HepG2 (cell line): ENCODE data around the gene GLIS2. TPM values are rescaled to one million over a fixed set of nuclear protein-coding genes. Genes with fewer than 3 reads are reported as not detected.

Experiments
- CAMTA2 ChIP-seq: sonication (generic); formaldehyde crosslinking; IDR thresholded peaks from 2 replicates; pipeline ENCODE4 v1.4.0; 2020; ENCODE audit warnings: mild to moderate bottlenecking, missing genetic modification reagents, borderline replicate concordance
- EEA1 ChIP-seq: sonication (generic); formaldehyde crosslinking; IDR thresholded peaks from 2 replicates; pipeline ENCODE4 v1.5.1; 2020; ENCODE audit warnings: mild to moderate bottlenecking, missing genetic modification reagents, borderline replicate concordance
- KDM4B ChIP-seq: sonication (generic); formaldehyde crosslinking; IDR thresholded peaks from 2 replicates; pipeline ENCODE4 v1.4.0; 2020; ENCODE audit warnings: missing genetic modification reagents
- KLF13 ChIP-seq: sonication (generic); formaldehyde crosslinking; IDR thresholded peaks from 2 replicates; pipeline ENCODE4 v1.4.0; 2020; ENCODE audit warnings: mild to moderate bottlenecking, missing genetic modification reagents
- TCF7 ChIP-seq: sonication (generic); IDR thresholded peaks from 2 replicates; pipeline ENCODE4 v1.6.1; 2016; ENCODE audit warnings: antibody characterized with exemption, low read depth
- THAP11 ChIP-seq: IDR thresholded peaks from 2 replicates; pipeline ENCODE4 v1.6.1; 2016; ENCODE audit warnings: missing biosample characterization, missing genetic modification reagents
- WIZ ChIP-seq: sonication (generic); formaldehyde crosslinking; IDR thresholded peaks from 2 replicates; pipeline ENCODE4 v1.5.1; 2020; ENCODE audit warnings: mild to moderate bottlenecking, missing genetic modification reagents
- ZEB1 ChIP-seq: IDR thresholded peaks from 2 replicates; pipeline ENCODE4 v1.6.1; 2012; ENCODE audit warnings: mild to moderate bottlenecking, low read depth, inconsistent platforms; ENCODE audit not compliant: insufficient replicate concordance
- ZFP82 ChIP-seq: sonication (generic); formaldehyde crosslinking; IDR thresholded peaks from 2 replicates; pipeline ENCODE4 v1.5.1; 2020; ENCODE audit warnings: mild to moderate bottlenecking, missing genetic modification reagents, borderline replicate concordance
- ZNF317 ChIP-seq: sonication (generic); formaldehyde crosslinking; IDR thresholded peaks from 2 replicates; pipeline ENCODE4 v1.5.0; 2020; ENCODE audit warnings: mild to moderate bottlenecking, missing genetic modification reagents
- ZNF543 ChIP-seq: sonication (generic); formaldehyde crosslinking; IDR thresholded peaks from 2 replicates; pipeline ENCODE4 v1.4.0; 2020; ENCODE audit warnings: mild to moderate bottlenecking, missing genetic modification reagents
- ZNF737 ChIP-seq: sonication (generic); formaldehyde crosslinking; IDR thresholded peaks from 2 replicates; pipeline ENCODE4 v1.5.0; 2020; ENCODE audit warnings: missing genetic modification reagents, mild to moderate bottlenecking, borderline replicate concordance
- ZNF75D ChIP-seq: sonication (generic); formaldehyde crosslinking; IDR thresholded peaks from 2 replicates; pipeline ENCODE4 v1.8.1; 2023; ENCODE audit warnings: missing genetic modification reagents, mild to moderate bottlenecking, borderline replicate concordance
- polyA plus RNA-seq, 8 experiments: library from polyadenylated mRNA; depleted of rRNA in 3 of 8; stranded (reverse) in 7 of 8; unstranded in 1 of 8; fragments of >200 nt; fragmentation: Illumina TruSeq in 4 of 8; extraction: Trizol in 4 of 8; gene quantifications; 2 replicates each; pipeline versions ENCODE4 v1.2.1 to v1.2.3, GENCODE V29; 2011 to 2016; ENCODE audit warnings: low read depth in 4 of 8, missing spikeins in 1 of 8, mixed read lengths in 1 of 8; ENCODE audit not compliant: insufficient read depth in 1 of 8
- total RNA-seq, 5 experiments: library from RNA; depleted of rRNA; stranded (reverse); fragments of >200 nt; fragmentation: Illumina TruSeq; extraction: Trizol; gene quantifications; 2 replicates each; pipeline ENCODE4 v1.2.3, GENCODE V29; 2016; ENCODE audit warnings: low read depth in 1 of 5
- TF ChIP-seq, protein P1 (sequence below): sonication (generic); formaldehyde crosslinking; IDR thresholded peaks from 2 replicates; pipeline ENCODE4 v1.4.0; 2020; ENCODE audit warnings: missing genetic modification reagents, borderline replicate concordance
- TF ChIP-seq, protein P2 (sequence below): IDR thresholded peaks from 2 replicates; pipeline ENCODE4 v1.6.1; 2016; ENCODE audit warnings: missing genetic modification reagents, missing compliant biosample characterization
- TF ChIP-seq, protein P3 (sequence below): sonication (generic); formaldehyde crosslinking; IDR thresholded peaks from 2 replicates; pipeline ENCODE4 v1.4.0; 2020; ENCODE audit warnings: mild to moderate bottlenecking, low read depth, missing genetic modification reagents
- TF ChIP-seq, protein P4 (sequence below): sonication (generic); formaldehyde crosslinking; IDR thresholded peaks from 2 replicates; pipeline ENCODE4 v1.5.1; 2020; ENCODE audit warnings: mild to moderate bottlenecking, missing genetic modification reagents, moderate library complexity

Gene GLIS2
- total and polyA plus RNA-seq, 2 of the 13 experiments (the other 11 are each of a cell fraction or from before 2014, with no cell fraction given), result 0.28 to 0.29 TPM

DNA sequence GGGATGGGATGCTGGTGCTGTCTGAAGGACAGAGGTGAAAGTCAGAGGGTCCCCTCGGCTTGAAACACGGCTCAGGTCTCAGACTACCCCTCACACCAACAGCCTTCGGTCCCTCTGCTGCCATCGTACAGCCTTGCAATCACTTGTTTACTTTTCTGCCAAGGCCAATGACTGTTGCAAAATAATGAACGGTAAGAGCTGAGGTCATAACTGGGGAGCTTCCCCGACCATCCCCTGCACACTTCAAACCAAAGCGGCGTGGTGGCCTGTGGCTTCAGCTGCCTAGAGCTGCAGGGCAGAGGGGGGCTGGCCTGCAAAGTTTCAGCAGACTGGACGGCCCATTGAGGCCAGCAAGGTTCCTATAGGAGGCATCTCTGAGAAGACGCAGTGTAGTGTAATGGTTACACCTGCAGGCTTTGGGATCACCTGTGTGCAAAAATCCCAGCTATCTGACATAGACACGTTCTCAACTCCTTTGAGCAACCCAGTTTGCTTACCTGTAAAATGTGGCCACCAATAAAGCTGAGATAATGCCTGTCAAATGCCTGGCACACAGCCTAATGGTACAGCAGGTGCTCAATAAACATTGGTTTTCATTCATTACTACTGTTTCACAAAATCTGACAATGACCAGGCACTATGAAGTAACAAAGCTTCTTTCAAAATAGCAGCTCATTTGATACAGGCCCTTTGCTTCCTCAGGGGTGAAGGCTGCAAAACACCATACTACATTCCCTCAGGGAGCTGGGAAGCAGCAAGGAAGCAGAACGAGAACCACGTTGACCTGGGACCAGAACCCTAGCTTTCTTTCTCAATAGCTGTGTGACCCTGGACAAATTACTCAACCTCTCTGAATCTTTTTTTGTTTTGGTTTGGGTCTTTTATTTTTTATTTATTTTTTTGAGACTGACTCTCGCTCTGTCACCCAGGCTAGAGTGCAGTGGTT is 30.2 kb downstream of the GLIS2 start (continued):
- TF ChIP-seq ZNF737, result no peak
- peak; percentile 70; the same call in 1 of the 2 replicates for TF ChIP-seq ZNF543 (CRISPR knock-in tag)
- TF ChIP-seq KDM4B (CRISPR knock-in tag), result 0 out of 2 replicates have a peak, but pooled peaks have one; percentile 61
- TF ChIP-seq, protein P1, sequence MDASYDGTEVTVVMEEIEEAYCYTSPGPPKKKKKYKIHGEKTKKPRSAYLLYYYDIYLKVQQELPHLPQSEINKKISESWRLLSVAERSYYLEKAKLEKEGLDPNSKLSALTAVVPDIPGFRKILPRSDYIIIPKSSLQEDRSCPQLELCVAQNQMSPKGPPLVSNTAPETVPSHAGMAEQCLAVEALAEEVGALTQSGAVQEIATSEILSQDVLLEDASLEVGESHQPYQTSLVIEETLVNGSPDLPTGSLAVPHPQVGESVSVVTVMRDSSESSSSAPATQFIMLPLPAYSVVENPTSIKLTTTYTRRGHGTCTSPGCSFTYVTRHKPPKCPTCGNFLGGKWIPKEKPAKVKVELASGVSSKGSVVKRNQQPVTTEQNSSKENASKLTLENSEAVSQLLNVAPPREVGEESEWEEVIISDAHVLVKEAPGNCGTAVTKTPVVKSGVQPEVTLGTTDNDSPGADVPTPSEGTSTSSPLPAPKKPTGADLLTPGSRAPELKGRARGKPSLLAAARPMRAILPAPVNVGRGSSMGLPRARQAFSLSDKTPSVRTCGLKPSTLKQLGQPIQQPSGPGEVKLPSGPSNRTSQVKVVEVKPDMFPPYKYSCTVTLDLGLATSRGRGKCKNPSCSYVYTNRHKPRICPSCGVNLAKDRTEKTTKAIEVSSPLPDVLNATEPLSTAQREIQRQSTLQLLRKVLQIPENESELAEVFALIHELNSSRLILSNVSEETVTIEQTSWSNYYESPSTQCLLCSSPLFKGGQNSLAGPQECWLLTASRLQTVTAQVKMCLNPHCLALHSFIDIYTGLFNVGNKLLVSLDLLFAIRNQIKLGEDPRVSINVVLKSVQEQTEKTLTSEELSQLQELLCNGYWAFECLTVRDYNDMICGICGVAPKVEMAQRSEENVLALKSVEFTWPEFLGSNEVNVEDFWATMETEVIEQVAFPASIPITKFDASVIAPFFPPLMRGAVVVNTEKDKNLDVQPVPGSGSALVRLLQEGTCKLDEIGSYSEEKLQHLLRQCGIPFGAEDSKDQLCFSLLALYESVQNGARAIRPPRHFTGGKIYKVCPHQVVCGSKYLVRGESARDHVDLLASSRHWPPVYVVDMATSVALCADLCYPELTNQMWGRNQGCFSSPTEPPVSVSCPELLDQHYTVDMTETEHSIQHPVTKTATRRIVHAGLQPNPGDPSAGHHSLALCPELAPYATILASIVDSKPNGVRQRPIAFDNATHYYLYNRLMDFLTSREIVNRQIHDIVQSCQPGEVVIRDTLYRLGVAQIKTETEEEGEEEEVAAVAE (CRISPR knock-in tag), result peak; percentile 70; the same call in 1 of the 2 replicates
- no peak for TF ChIP-seq ZFP82 (CRISPR knock-in tag)
- no peak for TF ChIP-seq EEA1 (CRISPR knock-in tag)
- TF ChIP-seq THAP11 (CRISPR knock-in tag), result peak; percentile 78; the same call in 1 of the 2 replicates
- TF ChIP-seq, protein P2, sequence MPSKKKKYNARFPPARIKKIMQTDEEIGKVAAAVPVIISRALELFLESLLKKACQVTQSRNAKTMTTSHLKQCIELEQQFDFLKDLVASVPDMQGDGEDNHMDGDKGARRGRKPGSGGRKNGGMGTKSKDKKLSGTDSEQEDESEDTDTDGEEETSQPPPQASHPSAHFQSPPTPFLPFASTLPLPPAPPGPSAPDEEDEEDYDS (CRISPR knock-in tag), result peak; percentile 49; the same call in 1 of the 2 replicates
- no peak for TF ChIP-seq WIZ (CRISPR knock-in tag)
- no peak for TF ChIP-seq ZNF75D (CRISPR knock-in tag)
- TF ChIP-seq, protein P3, sequence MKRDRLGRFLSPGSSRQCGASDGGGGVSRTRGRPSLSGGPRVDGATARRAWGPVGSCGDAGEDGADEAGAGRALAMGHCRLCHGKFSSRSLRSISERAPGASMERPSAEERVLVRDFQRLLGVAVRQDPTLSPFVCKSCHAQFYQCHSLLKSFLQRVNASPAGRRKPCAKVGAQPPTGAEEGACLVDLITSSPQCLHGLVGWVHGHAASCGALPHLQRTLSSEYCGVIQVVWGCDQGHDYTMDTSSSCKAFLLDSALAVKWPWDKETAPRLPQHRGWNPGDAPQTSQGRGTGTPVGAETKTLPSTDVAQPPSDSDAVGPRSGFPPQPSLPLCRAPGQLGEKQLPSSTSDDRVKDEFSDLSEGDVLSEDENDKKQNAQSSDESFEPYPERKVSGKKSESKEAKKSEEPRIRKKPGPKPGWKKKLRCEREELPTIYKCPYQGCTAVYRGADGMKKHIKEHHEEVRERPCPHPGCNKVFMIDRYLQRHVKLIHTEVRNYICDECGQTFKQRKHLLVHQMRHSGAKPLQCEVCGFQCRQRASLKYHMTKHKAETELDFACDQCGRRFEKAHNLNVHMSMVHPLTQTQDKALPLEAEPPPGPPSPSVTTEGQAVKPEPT, result no peak
- no peak for TF ChIP-seq CAMTA2
- no peak for TF ChIP-seq KLF13 (CRISPR knock-in tag)
- TF ChIP-seq TCF7, result peak; percentile 50; the same call in 1 of the 2 replicates
- peak; percentile 40 for TF ChIP-seq ZEB1
- 0 out of 2 replicates have a peak, but pooled peaks have one; percentile 23 for TF ChIP-seq ZNF317 (CRISPR knock-in tag)
- TF ChIP-seq, protein P4, sequence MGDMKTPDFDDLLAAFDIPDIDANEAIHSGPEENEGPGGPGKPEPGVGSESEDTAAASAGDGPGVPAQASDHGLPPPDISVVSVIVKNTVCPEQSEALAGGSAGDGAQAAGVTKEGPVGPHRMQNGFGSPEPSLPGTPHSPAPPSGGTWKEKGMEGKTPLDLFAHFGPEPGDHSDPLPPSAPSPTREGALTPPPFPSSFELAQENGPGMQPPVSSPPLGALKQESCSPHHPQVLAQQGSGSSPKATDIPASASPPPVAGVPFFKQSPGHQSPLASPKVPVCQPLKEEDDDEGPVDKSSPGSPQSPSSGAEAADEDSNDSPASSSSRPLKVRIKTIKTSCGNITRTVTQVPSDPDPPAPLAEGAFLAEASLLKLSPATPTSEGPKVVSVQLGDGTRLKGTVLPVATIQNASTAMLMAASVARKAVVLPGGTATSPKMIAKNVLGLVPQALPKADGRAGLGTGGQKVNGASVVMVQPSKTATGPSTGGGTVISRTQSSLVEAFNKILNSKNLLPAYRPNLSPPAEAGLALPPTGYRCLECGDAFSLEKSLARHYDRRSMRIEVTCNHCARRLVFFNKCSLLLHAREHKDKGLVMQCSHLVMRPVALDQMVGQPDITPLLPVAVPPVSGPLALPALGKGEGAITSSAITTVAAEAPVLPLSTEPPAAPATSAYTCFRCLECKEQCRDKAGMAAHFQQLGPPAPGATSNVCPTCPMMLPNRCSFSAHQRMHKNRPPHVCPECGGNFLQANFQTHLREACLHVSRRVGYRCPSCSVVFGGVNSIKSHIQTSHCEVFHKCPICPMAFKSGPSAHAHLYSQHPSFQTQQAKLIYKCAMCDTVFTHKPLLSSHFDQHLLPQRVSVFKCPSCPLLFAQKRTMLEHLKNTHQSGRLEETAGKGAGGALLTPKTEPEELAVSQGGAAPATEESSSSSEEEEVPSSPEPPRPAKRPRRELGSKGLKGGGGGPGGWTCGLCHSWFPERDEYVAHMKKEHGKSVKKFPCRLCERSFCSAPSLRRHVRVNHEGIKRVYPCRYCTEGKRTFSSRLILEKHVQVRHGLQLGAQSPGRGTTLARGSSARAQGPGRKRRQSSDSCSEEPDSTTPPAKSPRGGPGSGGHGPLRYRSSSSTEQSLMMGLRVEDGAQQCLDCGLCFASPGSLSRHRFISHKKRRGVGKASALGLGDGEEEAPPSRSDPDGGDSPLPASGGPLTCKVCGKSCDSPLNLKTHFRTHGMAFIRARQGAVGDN (CRISPR knock-in tag), result peak; percentile 80
